GM18861 (cell line): ENCODE measurements around the gene MYBPC3.
A peak's percentile ranks its signal among the peaks of the same experiment; 100 is the strongest.
"Not testable (repeated sequence)": the region's sequence is repeated elsewhere in the genome, so short reads cannot be mapped to it uniquely, and the experiment has no call there.

Source experiments
- ATAC-seq: cut with Tn5 transposase; IDR thresholded peaks from one replicate; pipeline ENCODE4 v1.9.1; 2021; ENCODE audit not compliant: unreplicated experiment

Gene MYBPC3

DNA sequence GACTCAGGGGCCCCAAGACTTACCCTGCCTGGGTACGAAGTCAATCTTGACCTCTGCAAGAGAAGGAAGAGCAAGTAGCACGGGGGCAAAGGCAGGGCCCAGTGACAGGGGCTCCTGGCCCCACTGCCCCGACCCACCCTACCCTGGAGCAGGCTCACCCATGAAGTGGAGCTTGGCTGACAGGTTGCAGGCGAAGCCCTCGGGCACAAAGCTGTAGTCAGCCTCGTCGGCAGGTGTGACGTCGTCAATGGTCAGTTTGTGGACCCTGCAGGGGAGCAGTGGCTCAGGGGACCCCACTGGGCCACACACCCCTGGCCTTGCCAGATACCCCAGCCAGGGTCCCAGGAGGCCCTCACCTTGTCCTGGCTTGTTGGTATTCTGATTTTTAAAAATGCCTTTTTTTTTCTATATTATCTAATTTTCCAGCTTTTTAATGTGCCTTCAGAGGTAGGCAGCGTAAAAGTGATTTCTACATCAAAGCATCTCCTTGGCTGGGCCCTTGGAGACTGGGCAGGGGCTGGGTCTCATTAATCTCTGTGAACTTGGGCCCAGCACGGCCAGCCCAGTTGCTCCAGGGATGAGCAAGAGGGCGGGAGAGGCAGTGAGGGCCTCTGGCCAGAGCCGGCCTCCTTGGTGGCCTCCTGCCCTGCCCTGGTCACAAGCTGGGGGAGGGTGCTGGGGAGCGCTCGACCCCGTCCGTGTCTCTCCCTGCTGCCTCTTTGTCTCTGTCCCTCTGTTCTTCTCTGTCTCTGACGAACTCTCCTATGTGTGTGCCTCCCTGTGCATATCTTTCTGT, 11.3 kb downstream of the MYBPC3 start:
- ATAC-seq, result no peak

DNA sequence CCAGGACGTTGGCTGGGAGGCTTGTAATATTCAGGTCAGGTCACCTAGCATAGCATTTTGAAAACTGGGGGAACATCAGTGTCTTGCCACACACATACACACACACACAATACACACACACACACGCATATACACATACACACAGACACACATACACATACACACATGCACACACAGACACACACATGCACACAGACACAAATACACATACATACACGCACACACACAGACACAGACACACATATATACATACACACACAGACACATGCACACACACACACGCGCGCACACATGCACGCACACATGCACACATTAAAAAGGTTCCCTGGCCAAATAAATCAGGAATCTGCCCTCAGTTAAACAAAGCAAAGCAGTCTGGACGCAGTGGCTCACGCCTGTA, 12.5 kb downstream of the MYBPC3 start:
- no peak for ATAC-seq

DNA sequence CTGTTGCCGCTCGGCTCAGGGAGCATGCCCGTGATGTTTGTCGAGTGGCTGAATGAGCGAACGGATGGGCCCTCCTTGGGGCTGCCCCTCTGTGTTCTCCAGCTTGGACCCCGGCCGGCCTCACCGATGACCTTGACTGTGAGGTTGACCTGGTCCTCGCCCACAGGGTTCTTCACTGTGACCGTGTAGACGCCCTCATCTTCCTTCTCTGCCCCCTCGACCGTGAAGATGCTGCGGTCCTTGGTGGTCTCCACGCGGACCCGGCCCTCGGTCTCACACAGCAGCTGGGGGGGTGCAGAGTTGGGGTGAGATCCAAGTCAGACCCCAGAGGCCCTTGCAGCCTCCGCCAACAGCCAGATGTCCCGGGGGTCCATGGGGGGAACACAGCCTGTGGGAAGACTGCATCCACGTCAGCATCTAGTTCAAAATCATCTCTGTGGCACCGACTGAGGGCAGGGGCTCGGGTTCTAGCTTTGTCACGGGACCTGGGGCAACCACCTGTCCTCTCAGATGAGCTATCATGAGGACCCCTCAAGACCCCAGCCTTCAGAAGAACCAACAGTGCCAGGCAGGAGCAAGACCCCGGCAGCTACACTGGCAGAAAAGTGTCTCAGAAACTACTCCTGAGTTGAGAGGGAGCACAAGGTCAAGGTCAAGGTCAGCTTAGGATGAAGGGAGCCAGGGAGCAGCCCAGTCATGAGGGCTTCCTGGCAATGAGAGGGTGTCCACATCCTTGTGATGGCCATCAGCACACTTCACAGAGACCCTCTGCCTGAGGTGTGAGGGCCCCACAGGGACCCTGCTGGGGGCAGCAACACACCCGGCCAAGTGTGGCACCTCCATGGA, 13.9 kb downstream of the MYBPC3 start:
- no peak for ATAC-seq

DNA sequence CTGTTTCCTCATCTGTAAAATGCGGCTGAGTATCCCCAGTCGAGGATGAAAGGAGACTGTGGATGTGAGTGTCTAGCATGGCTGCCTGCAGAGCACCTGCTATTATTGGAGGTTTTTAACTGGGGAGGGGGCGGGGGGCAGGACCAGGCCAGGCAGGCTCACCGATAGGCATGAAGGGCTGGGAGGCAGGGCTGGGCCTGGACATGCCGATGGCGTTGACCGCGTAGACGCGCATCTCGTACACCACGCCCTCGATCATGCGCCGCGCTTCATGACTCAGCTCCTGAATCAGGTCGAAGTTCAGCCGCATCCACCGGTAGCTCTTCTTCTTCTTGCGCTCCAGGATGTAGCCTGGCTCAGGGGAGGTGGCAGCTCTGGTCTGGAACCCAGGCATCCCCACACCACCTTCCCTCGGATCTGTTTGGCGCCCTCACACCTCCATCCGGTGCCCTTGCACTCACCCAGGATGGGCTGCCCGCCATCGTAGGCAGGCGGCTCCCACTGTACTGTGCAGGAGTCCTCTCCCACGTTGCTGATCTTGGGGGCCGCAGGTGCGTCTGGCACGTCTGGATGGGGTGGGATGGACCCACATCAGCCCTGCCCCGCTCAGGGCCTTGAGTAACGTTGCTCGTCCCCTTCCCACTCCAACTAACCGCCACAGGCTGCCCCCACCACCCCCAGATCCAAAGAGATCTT, 15.1 kb downstream of the MYBPC3 start:
- ATAC-seq, result no peak

DNA sequence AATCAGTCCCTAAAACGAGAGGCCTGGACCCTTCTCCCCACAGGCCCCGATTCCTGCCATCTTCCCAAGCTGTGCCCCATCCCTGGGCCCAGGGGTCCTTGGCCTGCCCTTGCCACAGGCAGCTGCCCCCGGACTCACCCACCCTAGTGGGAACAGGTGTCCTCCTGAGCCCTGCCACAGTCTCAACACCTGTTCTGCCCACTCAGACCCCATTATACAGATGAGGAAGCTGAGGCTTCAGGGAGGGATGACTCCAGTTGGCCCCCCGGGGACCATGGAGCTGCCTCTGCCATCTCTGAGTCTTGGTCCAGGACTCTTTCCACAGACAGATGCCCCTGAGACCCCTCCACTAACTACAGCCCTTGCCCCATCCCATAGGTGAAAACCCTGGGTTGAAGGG, 15.9 kb downstream of the MYBPC3 start:
- ATAC-seq, result no peak

DNA sequence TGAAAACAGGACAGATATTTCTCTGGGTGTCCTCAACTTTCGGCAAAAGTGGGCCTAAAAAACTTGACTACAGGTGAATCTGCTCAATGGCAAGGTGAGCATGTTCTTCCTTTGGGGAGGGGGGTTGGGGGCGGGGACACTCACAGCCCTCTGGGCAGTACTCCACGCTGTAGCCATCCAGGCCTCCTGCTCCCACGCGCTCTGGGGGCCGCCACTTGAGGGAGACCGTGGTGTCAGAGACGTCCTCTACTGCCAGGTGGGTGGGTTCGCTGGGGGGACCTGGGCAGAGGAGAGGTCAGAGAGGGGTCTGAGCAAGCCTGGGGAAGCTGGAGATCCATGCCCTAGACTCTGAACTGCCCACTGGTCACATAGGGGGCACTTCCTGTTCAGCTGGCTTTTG, 16.8 kb downstream of the MYBPC3 start:
- no peak for ATAC-seq

DNA sequence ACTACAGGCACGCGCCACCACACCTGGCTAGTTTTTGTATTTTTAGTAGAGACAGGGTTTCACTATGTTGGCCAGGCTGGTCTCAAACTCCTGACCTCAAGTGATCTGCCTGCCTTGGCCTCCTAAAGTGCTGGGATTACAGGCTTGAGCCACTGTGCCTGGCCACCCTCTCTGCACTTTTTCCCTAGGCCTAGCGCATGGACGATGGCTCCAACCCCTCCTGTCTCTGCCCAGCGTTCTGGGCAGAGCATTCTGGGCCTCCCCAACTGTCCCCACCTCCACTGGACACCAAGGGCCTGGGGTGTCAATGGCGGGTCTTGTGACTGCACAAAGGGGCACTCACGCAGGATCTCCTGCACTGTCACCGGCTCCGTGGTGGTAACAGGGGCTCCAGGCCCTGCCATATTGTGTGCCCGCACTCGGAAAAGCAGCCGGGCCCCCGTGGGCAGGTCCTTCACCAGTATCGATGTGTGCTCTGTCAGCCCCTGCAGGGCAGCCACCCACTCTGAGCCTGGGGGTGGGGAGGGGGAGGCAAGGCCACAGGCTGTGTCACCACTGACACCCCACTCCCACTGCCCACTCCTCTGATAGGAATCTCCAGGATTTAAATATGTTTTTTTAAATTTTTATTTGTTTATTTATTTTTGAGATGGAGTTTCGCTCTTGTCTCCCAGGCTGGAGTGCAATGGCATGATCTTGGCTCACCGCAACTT, 17.6 kb downstream of the MYBPC3 start:
- ATAC-seq, result not testable (repeated sequence)

DNA sequence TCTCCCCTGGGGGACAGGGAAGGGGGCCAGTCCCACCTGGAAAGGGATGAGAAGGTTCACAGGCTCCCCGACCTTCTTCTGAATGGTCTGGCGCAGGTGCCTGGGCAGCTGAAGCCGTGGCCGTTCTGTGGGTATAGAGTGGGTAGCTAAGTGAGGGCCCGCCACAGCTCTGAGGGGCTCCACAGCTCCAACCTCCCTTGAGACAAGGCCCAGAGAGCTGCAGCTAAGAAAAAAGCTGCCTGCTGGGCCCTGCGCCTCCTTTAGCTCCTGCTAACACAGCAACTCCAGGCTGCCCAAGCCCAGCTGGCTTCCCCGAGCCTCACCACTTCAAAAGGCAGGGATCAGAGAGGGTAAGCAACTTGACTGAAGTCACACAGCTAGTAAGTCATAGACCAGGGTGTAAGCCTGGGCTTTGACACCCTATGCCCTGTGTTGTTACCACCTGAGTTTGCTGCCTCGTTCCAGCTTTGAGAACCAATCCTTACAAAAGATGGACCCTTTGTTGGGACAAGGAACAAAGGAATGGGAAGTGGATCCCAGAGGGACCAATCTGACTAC, 18.5 kb downstream of the MYBPC3 start:
- ATAC-seq, result no peak

DNA sequence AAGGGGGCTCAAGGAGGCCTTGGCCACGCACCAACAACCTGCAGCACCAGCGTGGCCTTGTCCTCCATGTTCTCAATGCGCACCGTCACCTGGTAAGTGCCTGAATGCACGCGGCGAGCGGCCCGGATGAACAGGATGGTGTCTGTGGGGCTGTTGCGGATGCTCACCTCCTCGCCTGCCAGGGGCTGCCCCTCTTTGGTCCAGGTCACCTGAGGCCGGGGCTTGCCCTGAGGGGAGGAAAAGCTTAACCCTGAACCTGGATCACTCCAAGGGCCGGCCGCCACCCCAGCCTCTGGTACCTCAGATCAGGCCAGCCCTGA, 19.0 kb downstream of the MYBPC3 start:
- ATAC-seq, result no peak

DNA sequence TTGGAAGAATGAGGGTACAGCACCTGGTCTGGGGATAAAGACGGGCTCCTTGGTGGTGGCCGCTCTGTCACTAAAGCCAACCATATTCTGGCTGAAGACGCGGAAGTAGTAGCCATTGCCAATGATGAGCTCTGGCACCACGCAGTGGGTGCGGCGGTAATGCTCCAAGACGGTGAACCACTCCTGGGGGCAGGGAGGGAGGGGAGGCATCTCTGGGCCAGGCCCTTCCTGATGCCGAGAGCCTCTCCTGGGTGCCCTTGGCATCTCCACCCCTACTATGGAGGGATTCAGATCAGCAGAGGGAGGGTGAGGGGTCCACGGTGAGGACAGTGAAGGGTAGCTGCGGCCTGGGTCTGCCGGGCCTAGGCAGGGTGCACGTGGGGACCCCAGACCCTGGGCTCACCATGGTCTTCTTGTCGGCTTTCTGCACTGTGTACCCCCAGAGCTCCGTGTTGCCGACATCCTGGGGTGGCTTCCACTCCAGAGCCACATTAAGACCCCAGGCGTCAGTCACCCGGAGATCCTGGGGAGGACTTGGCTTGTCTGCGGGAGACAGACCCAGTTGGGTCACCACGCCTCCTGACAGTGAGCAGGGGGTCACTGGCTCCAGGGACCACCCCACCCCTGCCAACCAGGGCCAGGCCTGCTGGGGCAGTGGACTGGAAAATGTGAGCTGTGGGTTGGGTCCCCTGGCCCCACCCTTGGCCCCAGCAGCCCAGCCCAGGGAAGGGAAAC, 19.5 kb downstream of the MYBPC3 start:
- ATAC-seq, result no peak

DNA sequence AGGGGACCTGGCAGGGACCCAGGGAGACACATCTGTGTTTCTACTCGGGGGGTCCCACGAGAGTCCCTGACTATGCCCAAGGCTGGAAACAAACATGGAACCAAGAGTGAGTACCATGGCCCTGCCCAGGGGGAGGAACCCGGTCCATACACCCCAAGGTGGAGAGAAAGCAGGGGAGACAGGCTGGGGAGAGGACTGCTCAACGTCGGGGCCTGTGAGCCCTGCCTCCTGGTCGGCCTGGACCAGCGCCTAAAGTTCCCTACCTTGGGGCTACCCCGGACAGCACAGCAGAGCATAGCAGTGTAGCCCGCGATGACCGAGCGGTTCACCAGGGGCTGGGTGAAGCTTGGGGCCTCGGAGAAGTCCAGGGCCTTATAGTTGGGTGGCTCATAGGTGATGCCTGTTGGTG, 20.2 kb downstream of the MYBPC3 start:
- no peak for ATAC-seq

DNA sequence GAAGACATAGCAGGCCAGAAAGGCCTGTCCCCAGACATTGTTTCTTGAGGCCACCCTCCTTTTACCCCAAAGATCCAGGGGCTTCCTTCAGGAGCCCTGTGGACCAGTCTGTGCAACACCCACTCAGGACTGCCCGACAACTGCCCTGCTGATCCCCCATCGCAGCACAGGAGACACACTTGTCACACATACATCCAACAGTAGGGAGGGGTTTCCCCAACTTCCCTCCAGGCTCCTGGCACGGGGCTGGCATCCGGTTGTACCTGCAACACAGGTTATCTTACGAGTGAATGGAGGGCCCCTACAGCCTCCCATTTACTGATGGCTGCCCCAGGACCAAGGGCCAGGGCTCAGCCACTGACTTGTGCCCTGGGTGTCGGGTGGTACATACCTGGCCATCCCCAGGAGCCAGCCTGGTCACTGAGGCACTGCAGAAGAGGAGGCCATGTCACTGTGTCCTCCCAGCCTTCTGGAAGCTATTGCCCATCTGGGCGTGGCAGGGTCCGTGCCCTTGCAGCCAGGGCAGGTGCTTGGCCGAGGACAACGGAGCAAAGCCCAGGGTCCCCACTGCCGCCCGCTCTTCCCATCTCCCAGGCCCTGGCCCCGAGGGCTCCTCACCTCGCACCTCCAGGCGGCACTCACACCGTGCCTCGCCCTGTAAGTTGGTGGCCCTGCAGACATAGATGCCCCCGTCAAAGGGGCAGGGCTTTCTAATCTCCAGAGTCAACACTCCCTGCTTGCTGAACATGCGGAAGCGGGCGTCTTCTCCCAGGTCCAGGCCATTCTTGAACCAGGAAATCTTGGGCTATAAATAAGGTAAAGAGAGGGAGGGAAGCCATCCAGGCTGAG, 20.8 kb downstream of the MYBPC3 start:
- no peak for ATAC-seq

DNA sequence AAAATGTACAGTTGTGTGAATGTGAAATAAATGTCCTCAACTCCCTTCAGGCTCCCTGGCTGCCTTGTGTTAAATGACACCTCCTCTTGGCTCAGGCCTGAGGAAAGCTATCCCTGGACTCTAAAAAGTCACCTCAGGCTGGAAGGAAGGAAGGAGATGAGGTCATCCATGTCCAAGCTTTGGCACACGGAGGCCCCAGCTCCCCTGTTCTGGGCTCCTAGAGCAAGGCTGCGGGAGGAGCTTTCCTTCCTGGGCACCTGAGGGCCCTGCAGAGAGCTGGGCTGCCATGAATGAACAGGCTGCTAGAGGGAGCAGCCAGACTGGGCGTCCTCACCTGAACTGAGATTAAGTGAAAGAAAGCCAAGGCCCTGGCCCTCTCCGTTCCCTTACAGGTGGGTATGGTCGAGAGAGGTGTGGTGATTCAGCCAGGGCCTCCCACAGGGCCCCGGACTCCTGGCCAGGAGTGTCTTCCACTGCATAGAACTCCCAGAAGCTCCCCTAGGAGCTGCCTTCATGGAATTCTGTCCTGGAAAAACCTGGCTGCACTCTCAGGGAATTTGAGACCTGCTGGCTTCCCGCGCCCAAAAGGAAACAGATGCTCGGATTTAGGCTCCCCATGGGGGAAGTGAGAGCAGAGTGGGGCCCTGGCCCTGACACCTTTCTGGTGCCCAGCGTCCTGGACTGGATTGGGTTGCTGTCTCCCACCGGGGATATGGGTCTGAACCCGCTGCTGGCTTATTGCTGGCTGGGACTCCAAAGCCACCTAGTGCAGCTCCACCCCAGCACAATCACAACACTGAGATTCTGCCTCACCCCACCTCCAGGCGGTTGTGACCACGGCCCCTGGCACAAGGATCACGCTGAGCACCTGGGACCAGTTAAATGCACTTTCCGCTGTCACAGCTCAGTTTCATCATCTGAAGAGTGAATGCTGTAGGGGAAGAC, 22.2 kb downstream of the MYBPC3 start:
- ATAC-seq, result no peak

DNA sequence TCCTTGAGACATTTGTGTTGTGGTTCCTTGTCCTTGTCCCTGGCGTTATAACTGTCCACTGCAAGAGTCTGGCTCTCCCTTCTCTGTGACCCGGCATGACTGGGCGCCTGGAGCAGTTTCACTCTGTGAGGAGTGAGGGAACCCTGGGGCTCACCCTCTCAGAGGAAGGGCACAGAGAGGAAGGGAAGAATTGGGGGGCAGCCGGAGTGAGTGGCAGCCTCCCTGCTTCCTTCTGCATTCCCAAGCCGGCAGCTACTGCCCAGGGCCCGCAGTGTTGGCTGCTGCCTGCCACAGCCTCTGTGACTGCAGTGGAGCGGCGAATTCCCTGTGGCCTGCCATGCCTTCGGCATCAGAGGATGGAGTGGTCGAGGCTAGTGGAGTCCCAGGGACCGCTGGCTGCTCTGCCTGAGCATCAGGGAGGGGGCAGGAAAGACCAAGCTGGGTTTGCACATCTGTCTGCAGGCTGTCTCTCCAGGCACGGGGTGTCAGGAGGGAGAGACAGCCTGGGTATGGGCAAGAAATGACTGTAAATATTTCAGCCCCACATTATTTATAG, 23.0 kb downstream of the MYBPC3 start:
- no peak for ATAC-seq

DNA sequence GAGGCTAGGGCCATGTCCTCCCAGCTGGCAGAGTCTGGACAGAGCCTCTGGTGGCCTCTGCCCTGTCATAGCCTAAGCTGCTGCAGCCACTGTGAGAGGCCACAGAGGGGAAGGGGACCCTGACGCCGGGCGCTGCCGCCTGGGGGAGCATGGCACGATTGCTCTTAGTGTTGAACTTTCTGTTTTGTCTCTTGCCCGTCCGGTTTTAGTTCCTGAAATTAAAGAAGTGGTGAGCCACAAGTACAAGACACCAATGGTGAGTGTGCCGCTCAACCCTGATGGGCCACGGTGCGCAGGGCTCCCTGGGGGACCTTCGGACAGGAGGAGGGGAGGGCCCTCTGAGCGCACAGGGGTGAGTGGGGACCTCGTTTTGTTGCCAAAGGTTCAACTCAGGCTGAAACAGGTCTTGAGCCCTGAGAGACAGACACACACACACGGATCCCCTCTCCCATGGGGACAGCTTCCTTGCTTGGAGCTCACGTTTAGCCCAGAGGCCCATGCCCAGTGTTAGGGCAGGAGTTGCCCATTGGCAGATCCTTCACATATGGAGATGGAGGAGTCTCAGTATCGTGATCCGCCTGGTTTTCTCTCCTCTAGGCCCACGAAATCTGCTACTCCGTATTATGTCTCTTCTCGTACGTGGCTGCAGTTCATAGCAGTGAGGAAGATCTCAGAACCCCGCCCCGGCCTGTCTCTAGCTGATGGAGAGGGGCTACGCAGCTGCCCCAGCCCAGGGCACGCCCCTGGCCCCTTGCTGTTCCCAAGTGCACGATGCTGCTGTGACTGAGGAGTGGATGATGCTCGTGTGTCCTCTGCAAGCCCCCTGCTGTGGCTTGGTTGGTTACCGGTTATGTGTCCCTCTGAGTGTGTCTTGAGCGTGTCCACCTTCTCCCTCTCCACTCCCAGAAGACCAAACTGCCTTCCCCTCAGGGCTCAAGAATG, 23.8 kb downstream of the MYBPC3 start:
- ATAC-seq, result peak; percentile 79

DNA sequence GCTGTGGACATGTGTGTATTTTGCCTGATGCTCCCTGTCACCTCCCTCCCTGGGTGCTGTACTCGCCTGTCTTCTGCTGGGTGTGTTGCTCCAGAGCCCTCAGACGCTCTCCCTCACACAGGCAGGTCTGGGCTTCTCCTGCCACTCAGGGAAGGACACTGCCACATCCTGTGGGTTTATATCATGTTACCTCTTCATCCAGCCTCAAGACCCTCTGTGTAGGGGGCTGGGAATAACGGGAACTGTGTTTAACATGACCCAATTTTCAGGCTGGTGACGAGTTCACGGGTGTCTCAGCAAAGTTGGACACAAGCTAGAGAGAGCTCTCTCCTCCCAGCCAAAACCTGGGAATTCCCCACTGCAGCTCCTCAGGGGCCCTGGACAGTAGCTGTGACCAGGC, 24.6 kb downstream of the MYBPC3 start:
- ATAC-seq, result no peak

DNA sequence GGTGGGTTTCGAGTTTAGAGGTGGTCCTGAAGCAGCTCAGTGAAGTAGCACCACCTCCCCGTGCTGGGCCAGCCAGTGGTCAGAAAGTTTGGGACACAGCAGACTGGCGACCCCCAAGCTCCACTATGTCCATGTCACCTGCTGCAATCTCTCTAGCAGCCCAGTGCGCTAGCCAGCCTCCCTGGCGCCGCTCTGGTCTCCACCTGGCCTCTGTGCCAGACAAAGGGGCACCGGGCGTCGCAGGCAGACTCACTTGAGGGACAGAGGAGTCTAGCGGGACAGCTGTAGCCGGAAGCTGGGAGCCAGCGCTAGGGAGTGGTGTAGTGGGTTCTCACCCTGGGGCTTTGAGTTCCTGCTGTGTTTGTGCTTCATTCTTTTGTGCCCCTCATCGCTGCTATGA, 25.5 kb downstream of the MYBPC3 start:
- ATAC-seq, result no peak
